ENCODE data around the gene BRCA2.

BRCA2 gene

GRCh38 chr13:32278426-32278825, 36.9 kb upstream of the BRCA2 start:
- no peak overlapping the region for H3K27ac ChIP-seq (ENCODE audit: low read length)
- H3K4me1 ChIP-seq (ENCODE audit: low read length) = no peaks in the 10 kb centered on the region
- no peaks in the 10 kb centered on the region for H3F3A ChIP-seq (ENCODE audit: insufficient read depth, low read length)
- H3K36me3 ChIP-seq (replicated peaks; ENCODE audit: insufficient read depth, low read length) = no peaks in the 10 kb centered on the region
- H3K9me3 ChIP-seq (replicated peaks; ENCODE audit: insufficient read depth, low read length) = no peaks in the 10 kb centered on the region
- H3K9ac ChIP-seq (ENCODE audit: low read length) = no peak overlapping the region
- no peak overlapping the region for H2AFZ ChIP-seq (ENCODE audit: low read length)
- no peaks in the 10 kb centered on the region for H3K27me3 ChIP-seq (replicated peaks; ENCODE audit: insufficient read depth, low read length)
- no peak for DNase-seq
- no peaks in the 10 kb centered on the region for H4K20me1 ChIP-seq (ENCODE audit: insufficient read depth, low read length)
- no peaks in the 10 kb centered on the region for H3K79me2 ChIP-seq (ENCODE audit: low read length)
- H3K4me2 ChIP-seq (ENCODE audit: low read depth, low read length) = no peak overlapping the region
- TF ChIP-seq CTCF (IDR thresholded peaks at IDR 0.05; ENCODE audit: low read length) (no peak), EZH2phosphoT487 (IDR thresholded peaks at IDR 0.05; ENCODE audit: low read length) (no peak), EZH2 (optimal IDR thresholded peaks at IDR 0.05; ENCODE audit: low read depth, low read length) (no peak)
- H3K9me2 ChIP-seq (replicated peaks; ENCODE audit: insufficient read depth, low read length) = no peaks in the 10 kb centered on the region
- no peak overlapping the region for H3K4me3 ChIP-seq (ENCODE audit: low read length)

GRCh38 chr13:32281096-32281495, 34.2 kb upstream of the BRCA2 start:
- H3K4me1 ChIP-seq (ENCODE audit: low read length) = no peaks in the 10 kb centered on the region
- no peak overlapping the region for H3K4me2 ChIP-seq (ENCODE audit: low read depth, low read length)
- H3K9me2 ChIP-seq (replicated peaks; ENCODE audit: insufficient read depth, low read length) = no peaks in the 10 kb centered on the region
- H3K27ac ChIP-seq (ENCODE audit: low read length) = no peak overlapping the region
- H4K20me1 ChIP-seq (ENCODE audit: insufficient read depth, low read length) = no peaks in the 10 kb centered on the region
- H3K36me3 ChIP-seq (replicated peaks; ENCODE audit: insufficient read depth, low read length) = no peaks in the 10 kb centered on the region
- H2AFZ ChIP-seq (ENCODE audit: low read length) = no peak overlapping the region
- H3F3A ChIP-seq (ENCODE audit: insufficient read depth, low read length) = no peaks in the 10 kb centered on the region
- no peaks in the 10 kb centered on the region for H3K79me2 ChIP-seq (ENCODE audit: low read length)
- no peaks in the 10 kb centered on the region for H3K9me3 ChIP-seq (replicated peaks; ENCODE audit: insufficient read depth, low read length)
- no peak for DNase-seq
- no peak overlapping the region for H3K4me3 ChIP-seq (ENCODE audit: low read length)
- no peak overlapping the region for H3K9ac ChIP-seq (ENCODE audit: low read length)
- TF ChIP-seq EZH2phosphoT487 (IDR thresholded peaks at IDR 0.05; ENCODE audit: low read length) (no peak), EZH2 (optimal IDR thresholded peaks at IDR 0.05; ENCODE audit: low read depth, low read length) (no peak), CTCF (IDR thresholded peaks at IDR 0.05; ENCODE audit: low read length) (no peak)
- H3K27me3 ChIP-seq (replicated peaks; ENCODE audit: insufficient read depth, low read length) = no peaks in the 10 kb centered on the region

- TF ChIP-seq CTCF (IDR thresholded peaks at IDR 0.05; ENCODE audit: low read length) (no peak), EZH2phosphoT487 (IDR thresholded peaks at IDR 0.05; ENCODE audit: low read length) (no peak)
- H3K27ac ChIP-seq (ENCODE audit: low read length) = no peak overlapping the region
- H3K4me2 ChIP-seq (ENCODE audit: low read depth, low read length) = no peak overlapping the region
- H2AFZ ChIP-seq (ENCODE audit: low read length) = no peak overlapping the region
- H3K27me3 ChIP-seq (replicated peaks; ENCODE audit: insufficient read depth, low read length) = no peaks in the 10 kb centered on the region
- H3K79me2 ChIP-seq (ENCODE audit: low read length) = no peaks in the 10 kb centered on the region
- no peaks in the 10 kb centered on the region for H3K36me3 ChIP-seq (replicated peaks; ENCODE audit: insufficient read depth, low read length)
- no peak for DNase-seq
- H3K4me3 ChIP-seq (ENCODE audit: low read length) = no peak overlapping the region
- no peak overlapping the region for H3K9ac ChIP-seq (ENCODE audit: low read length)
- H4K20me1 ChIP-seq (ENCODE audit: insufficient read depth, low read length) = no peaks in the 10 kb centered on the region
- H3K9me2 ChIP-seq (replicated peaks; ENCODE audit: insufficient read depth, low read length) = no peaks in the 10 kb centered on the region
- no peaks in the 10 kb centered on the region for H3K9me3 ChIP-seq (replicated peaks; ENCODE audit: insufficient read depth, low read length)
- no peaks in the 10 kb centered on the region for H3K4me1 ChIP-seq (ENCODE audit: low read length)
- no peaks in the 10 kb centered on the region for H3F3A ChIP-seq (ENCODE audit: insufficient read depth, low read length)
Observed at GRCh38 chr13:32282096-32282711, 33.1 kb upstream of the BRCA2 start.
